KMS-11 (cell line): ENCODE data around the gene RSF1.

ENCODE experiments used
- H2AFZ ChIP-seq: fragments of 200-600 bp; sonication (generic); 2 replicates; pipeline ENCODE4 v1.6.1; 2016; ENCODE audit warnings: antibody characterized with exemption, mixed run types, low read depth
- H3K27ac ChIP-seq: fragments of 200-600 bp; sonication (generic); 2 replicates; pipeline ENCODE4 v1.6.1; 2016; ENCODE audit warnings: mild to moderate bottlenecking, mixed run types
- H3K27me3 ChIP-seq: fragments of 200-600 bp; sonication (generic); 2 replicates; pipeline ENCODE4 v1.6.1; 2017; ENCODE audit warnings: mild to moderate bottlenecking, low read depth, mixed run types, moderate library complexity; ENCODE audit not compliant: insufficient read depth
- H3K36me3 ChIP-seq: fragments of 200-600 bp; sonication (generic); 2 replicates; pipeline ENCODE4 v1.6.1; 2017; ENCODE audit warnings: mild to moderate bottlenecking, mixed run types; ENCODE audit not compliant: insufficient read depth
- H3K4me1 ChIP-seq: fragments of 200-600 bp; sonication (generic); 2 replicates; pipeline ENCODE4 v1.6.1; 2016; ENCODE audit warnings: mild to moderate bottlenecking, low read depth, mixed run types; ENCODE audit not compliant: poor library complexity, severe bottlenecking
- H3K4me2 ChIP-seq: fragments of 200-600 bp; sonication (generic); 2 replicates; pipeline ENCODE4 v1.7.0; 2016; ENCODE audit warnings: mild to moderate bottlenecking, mixed run types
- H3K4me3 ChIP-seq: fragments of 200-600 bp; sonication (generic); IDR thresholded peaks from 2 replicates; pipeline ENCODE4 v1.6.1; 2017; ENCODE audit warnings: low read depth, low read length, mixed read lengths; ENCODE audit not compliant: insufficient read depth
- H3K79me2 ChIP-seq: fragments of 200-600 bp; sonication (generic); 2 replicates; pipeline ENCODE4 v1.6.1; 2016; ENCODE audit warnings: low read depth, mixed run types; ENCODE audit not compliant: insufficient read depth
- H3K9ac ChIP-seq: fragments of 200-600 bp; sonication (generic); 2 replicates; pipeline ENCODE4 v1.6.1; 2016; ENCODE audit warnings: mild to moderate bottlenecking, mixed run types
- H4K20me1 ChIP-seq: fragments of 200-600 bp; sonication (generic); 2 replicates; pipeline ENCODE4 v1.6.1; 2016; ENCODE audit warnings: mild to moderate bottlenecking, mixed run types; ENCODE audit not compliant: insufficient read depth
- CTCF ChIP-seq: fragments of 200-600 bp; sonication (generic); conservative IDR thresholded peaks from 2 replicates; pipeline ENCODE4 v1.6.1; 2017; ENCODE audit warnings: low read depth, mild to moderate bottlenecking, antibody characterized with exemption, low read length, moderate library complexity, mixed read lengths

RSF1 gene

GRCh38 chr11:77793972-77794371 lies 26.6 kb downstream of the RSF1 start:
- Histone ChIP-seq H4K20me1 (peaks cover 5% of the 10 kb centered on the region; the same call in 1 of the 2 replicates), H3K36me3 (no peaks in the 10 kb centered on the region), H3K4me1 (no peaks in the 10 kb centered on the region), H3K27me3 (no peaks in the 10 kb centered on the region), H3K4me2 (no peak overlapping the region), H3K4me3 (no peak overlapping the region), H2AFZ (no peak overlapping the region), H3K27ac (no peak overlapping the region), H3K9ac (no peak overlapping the region), H3K79me2 (peaks cover 76% of the 10 kb centered on the region)
- TF ChIP-seq CTCF, result no peak

GRCh38 chr11:77791301-77791700 lies 29.2 kb downstream of the RSF1 start:
- Histone ChIP-seq H3K27me3 (no peaks in the 10 kb centered on the region), H2AFZ (no peak overlapping the region), H3K79me2 (peaks cover 76% of the 10 kb centered on the region), H3K36me3 (no peaks in the 10 kb centered on the region), H3K27ac (no peak overlapping the region), H3K4me2 (no peak overlapping the region), H4K20me1 (no peaks in the 10 kb centered on the region), H3K4me1 (no peaks in the 10 kb centered on the region), H3K4me3 (no peak overlapping the region), H3K9ac (no peak overlapping the region)
- no peak for TF ChIP-seq CTCF

- Histone ChIP-seq H3K4me2 (no peak overlapping the region), H2AFZ (no peak overlapping the region), H3K9ac (no peak overlapping the region), H3K4me3 (no peak overlapping the region), H3K4me1 (no peaks in the 10 kb centered on the region), H3K36me3 (no peaks in the 10 kb centered on the region), H4K20me1 (no peaks in the 10 kb centered on the region), H3K79me2 (peaks cover 76% of the 10 kb centered on the region), H3K27me3 (no peaks in the 10 kb centered on the region), H3K27ac (no peak overlapping the region)
- no peak for TF ChIP-seq CTCF
Observed at GRCh38 chr11:77789731-77790476, 30.6 kb downstream of the RSF1 start.

GRCh38 chr11:77789061-77789730 lies 31.3 kb downstream of the RSF1 start:
- Histone ChIP-seq H3K4me3 (no peak overlapping the region), H3K4me1 (no peaks in the 10 kb centered on the region), H2AFZ (no peak overlapping the region), H3K4me2 (no peak overlapping the region), H3K79me2 (peaks cover 70% of the 10 kb centered on the region), H3K36me3 (no peaks in the 10 kb centered on the region), H3K27ac (no peak overlapping the region), H4K20me1 (no peaks in the 10 kb centered on the region), H3K27me3 (no peaks in the 10 kb centered on the region), H3K9ac (no peak overlapping the region)
- TF ChIP-seq CTCF, result no peak
